CD4-positive, alpha-beta T cell (primary cell): ENCODE measurements around the gene CDYL. TPM values are rescaled to one million over a fixed set of nuclear protein-coding genes. Genes with fewer than 3 reads are reported as not detected.

Experiments used
- total RNA-seq, 174 experiments: library from RNA in 2 of 174; stranded (reverse) in 2 of 174; gene quantifications; one replicate each; pipeline ENCODE4 v1.2.3 and lab custom pipeline; 2021 to 2026

Gene CDYL
- total RNA-seq, 2 experiments from 2014 or later: 23.8 to 23.9 TPM

Other genes starting within 250 kb of the CDYL start
- gene RPP40, start 227.6 kb downstream of the CDYL start, total RNA-seq: under 1 TPM; 0.36 to 0.69 TPM